H9 (cell line): Measurements from ENCODE around the gene TMC2. TPM values are rescaled to one million over a fixed set of nuclear protein-coding genes. Genes with fewer than 3 reads are reported as not detected.

Source experiments
- DNase-seq: peaks from one replicate; pipeline ENCODE4 v3.0.0-alpha.2; 2017
- H2AFZ ChIP-seq: one replicate; pipeline ENCODE4 v1.6.1; 2013; ENCODE audit warnings: mild to moderate bottlenecking, low read length, control low read depth, moderate library complexity
- H2AK5ac ChIP-seq: 2 replicates; pipeline ENCODE4 v1.6.1; 2013; ENCODE audit warnings: low read length, control low read depth, mixed read lengths; ENCODE audit not compliant: insufficient read length
- H2BK120ac ChIP-seq: one replicate; pipeline ENCODE4 v1.6.1; 2013; ENCODE audit warnings: low read depth, mild to moderate bottlenecking, low read length, control low read depth, inconsistent platforms; ENCODE audit not compliant: poor library complexity, severe bottlenecking
- H2BK12ac ChIP-seq: 2 replicates; pipeline ENCODE4 v1.6.1; 2013; ENCODE audit warnings: low read length, control low read depth, mixed read lengths, low read depth; ENCODE audit not compliant: insufficient read length
- H2BK15ac ChIP-seq: 2 replicates; pipeline ENCODE4 v1.6.1; 2013; ENCODE audit warnings: low read depth, low read length, control low read depth
- H2BK20ac ChIP-seq: one replicate; pipeline ENCODE4 v1.6.1; 2013; ENCODE audit warnings: low read depth, mild to moderate bottlenecking, low read length, control low read depth, inconsistent platforms; ENCODE audit not compliant: poor library complexity, severe bottlenecking
- H2BK5ac ChIP-seq: 2 replicates; pipeline ENCODE4 v1.6.1; 2013; ENCODE audit warnings: low read length, control low read depth, mixed read lengths; ENCODE audit not compliant: insufficient read length
- H3K14ac ChIP-seq: 2 replicates; pipeline ENCODE4 v1.6.1; 2013; ENCODE audit warnings: low read length, control low read depth; ENCODE audit not compliant: insufficient read depth
- H3K18ac ChIP-seq: 2 replicates; pipeline ENCODE4 v1.6.1; 2013; ENCODE audit warnings: low read depth, mild to moderate bottlenecking, mixed read lengths, low read length, control low read depth; ENCODE audit not compliant: insufficient read length
- H3K23ac ChIP-seq: 2 replicates; pipeline ENCODE4 v1.6.1; 2013; ENCODE audit warnings: low read length, control low read depth, mixed read lengths, low read depth; ENCODE audit not compliant: insufficient read length
- H3K23me2 ChIP-seq: 2 replicates; pipeline ENCODE4 v1.6.1; 2013; ENCODE audit warnings: low read depth, mild to moderate bottlenecking, mixed read lengths, low read length, control low read depth; ENCODE audit not compliant: insufficient read length, poor library complexity, severe bottlenecking
- H3K27ac ChIP-seq: 2 replicates; pipeline ENCODE4 v1.5.1; 2013; ENCODE audit warnings: low read length, control low read depth, mixed read lengths, low read depth; ENCODE audit not compliant: insufficient read length
- H3K27me3 ChIP-seq: 2 replicates; pipeline ENCODE4 v1.6.1; 2013; ENCODE audit warnings: low read length, control low read depth, inconsistent platforms; ENCODE audit not compliant: insufficient read depth
- H3K4ac ChIP-seq: 2 replicates; pipeline ENCODE4 v1.6.1; 2013; ENCODE audit warnings: low read depth, mild to moderate bottlenecking, control low read depth, inconsistent platforms, low read length, moderate library complexity
- H3K4me1 ChIP-seq: 2 replicates; pipeline ENCODE4 v1.6.1; 2013; ENCODE audit warnings: low read length, control low read depth, inconsistent platforms; ENCODE audit not compliant: insufficient read depth
- H3K4me2 ChIP-seq: 2 replicates; pipeline ENCODE4 v1.6.1; 2013; ENCODE audit warnings: low read length, control low read depth, mixed read lengths; ENCODE audit not compliant: insufficient read length, insufficient read depth
- H3K56ac ChIP-seq: 2 replicates; pipeline ENCODE4 v1.6.1; 2013; ENCODE audit warnings: low read depth, mild to moderate bottlenecking, mixed read lengths, low read length, control low read depth; ENCODE audit not compliant: insufficient read length
- H3K79me1 ChIP-seq: 2 replicates; pipeline ENCODE4 v1.6.1; 2013; ENCODE audit warnings: low read depth, mild to moderate bottlenecking, moderate library complexity, low read length, control low read depth, inconsistent platforms; ENCODE audit not compliant: insufficient read depth, poor library complexity, severe bottlenecking
- H3K79me2 ChIP-seq: 2 replicates; pipeline ENCODE4 v1.6.1; 2013; ENCODE audit warnings: low read length, control low read depth, inconsistent platforms; ENCODE audit not compliant: insufficient read depth
- H3K9ac ChIP-seq: 2 replicates; pipeline ENCODE4 v1.6.1; 2013; ENCODE audit warnings: low read length, control low read depth, mixed read lengths; ENCODE audit not compliant: insufficient read length; ENCODE audit errors: extremely low read depth
- H3K9me3 ChIP-seq: one replicate; pipeline ENCODE4 v1.6.1; 2013; ENCODE audit warnings: low read depth, low read length, inconsistent platforms; ENCODE audit not compliant: control insufficient read depth
- H3T11ph ChIP-seq: one replicate; pipeline ENCODE4 v1.6.1; 2013; ENCODE audit warnings: mild to moderate bottlenecking, low read length, control low read depth, inconsistent platforms
- H4K20me1 ChIP-seq: one replicate; pipeline ENCODE4 v1.6.1; 2013; ENCODE audit not compliant: control insufficient read depth, insufficient read length, insufficient read depth
- H4K5ac ChIP-seq: 2 replicates; pipeline ENCODE4 v1.6.1; 2013; ENCODE audit warnings: low read depth, mild to moderate bottlenecking, mixed read lengths, low read length, control low read depth; ENCODE audit not compliant: insufficient read length
- H4K8ac ChIP-seq: replicated peaks from 2 replicates; pipeline ENCODE4 v1.6.1; 2013; ENCODE audit warnings: low read length, control low read depth, mixed read lengths, low read depth; ENCODE audit not compliant: insufficient read length
- H4K91ac ChIP-seq: 2 replicates; pipeline ENCODE4 v1.6.1; 2013; ENCODE audit warnings: low read depth, mild to moderate bottlenecking, moderate library complexity, mixed read lengths, low read length, control low read depth; ENCODE audit not compliant: insufficient read length
- H3K27ac Mint-ChIP-seq, 3 experiments: 2 replicates in 2 of 3; 3 replicates in 1 of 3; pipeline ENCODE4 v1.8.0; 2020 to 2021; ENCODE audit warnings: mixed read lengths in 3 of 3, mild to moderate bottlenecking in 1 of 3, moderate library complexity in 1 of 3
- H3K27me3 Mint-ChIP-seq: 2 replicates; pipeline ENCODE4 v1.8.0; 2021; ENCODE audit warnings: low read depth, mild to moderate bottlenecking, moderate library complexity, mixed read lengths
- H3K36me3 Mint-ChIP-seq, 3 experiments: 2 replicates in 2 of 3; 3 replicates in 1 of 3; pipeline ENCODE4 v1.8.0; 2020 to 2021; ENCODE audit warnings: low read depth in 3 of 3, mixed read lengths in 3 of 3; ENCODE audit not compliant: insufficient read depth in 1 of 3
- H3K4me1 Mint-ChIP-seq, 2 experiments: 2 replicates each; pipeline ENCODE4 v1.8.0; 2020; ENCODE audit warnings: mixed read lengths in 2 of 2
- H3K4me3 Mint-ChIP-seq, 2 experiments: 2 replicates in 1 of 2; 3 replicates in 1 of 2; pipeline ENCODE4 v1.8.0; 2020 to 2021; ENCODE audit warnings: mild to moderate bottlenecking in 2 of 2, mixed read lengths in 2 of 2, moderate library complexity in 1 of 2
- H3K9me3 Mint-ChIP-seq, 2 experiments: 2 replicates in 1 of 2; 3 replicates in 1 of 2; pipeline ENCODE4 v1.8.0; 2020; ENCODE audit warnings: mild to moderate bottlenecking in 2 of 2, mixed read lengths in 2 of 2, moderate library complexity in 1 of 2
- CTCF ChIP-seq: fragments of 200-600 bp; sonication (generic); conservative IDR thresholded peaks from 3 replicates; pipeline ENCODE4 v1.8.0; 2021; ENCODE audit warnings: antibody characterized with exemption, mild to moderate bottlenecking
- WGBS: extraction: QIAGEN DNeasy Blood & Tissue Kit; methylation state at CpG from one replicate; pipeline ENCODE4 v1.1.7; 2013; ENCODE audit warnings: missing lambda C conversion rate, low lambda C conversion rate, mixed read lengths; ENCODE audit not compliant: insufficient read length; ENCODE audit errors: extremely low coverage; 5-methylcytosine and 5-hydroxymethylcytosine counted together
- total RNA-seq: library from RNA; stranded (reverse); gene quantifications from 2 replicates; pipeline ENCODE4 v1.2.1, GENCODE V29; 2021

Gene TMC2
- total RNA-seq, 1 experiment from 2014 or later, result not detected

- Histone ChIP-seq H3K9me3 (no peaks in the 10 kb centered on the region), H3K14ac (no peak overlapping the region), H2BK5ac (no peak overlapping the region), H4K8ac (no peak overlapping the region), H2BK15ac (no peak overlapping the region), H3K79me2 (no peaks in the 10 kb centered on the region), H3K4ac (no peak overlapping the region), H2AFZ (no peak overlapping the region), H4K91ac (no peak overlapping the region), H3K79me1 (no peaks in the 10 kb centered on the region), H3T11ph (no peak overlapping the region), H3K4me2 (no peak overlapping the region), H4K5ac (no peak overlapping the region), H2BK120ac (no peak overlapping the region), H3K27ac (no peak overlapping the region), H3K9ac (no peak overlapping the region), H2BK12ac (no peak overlapping the region), H3K18ac (no peak overlapping the region), H3K27me3 (no peaks in the 10 kb centered on the region), H3K4me1 (no peaks in the 10 kb centered on the region), H2AK5ac (no peak overlapping the region), H3K23ac (no peak overlapping the region), H2BK20ac (no peak overlapping the region), H4K20me1 (no peaks in the 10 kb centered on the region), H3K23me2 (no peaks in the 10 kb centered on the region), H3K56ac (no peak overlapping the region)
- Mint-ChIP-seq H3K36me3 (no peaks in the 10 kb centered on the region), H3K4me3 (no peak overlapping the region), H3K9me3 (no peaks in the 10 kb centered on the region), H3K4me1 (peaks cover 13 to 22% of the 10 kb centered on the region in 2 experiments), H3K27ac (no peak overlapping the region), H3K27me3 (peaks cover 77% of the 10 kb centered on the region)
- no peak for DNase-seq
- no CpG with 5 or more reads among the region's 5 CpGs for WGBS
- TF ChIP-seq CTCF, result no peak
Observed at GRCh38 chr20:2537101-2537500, 728 bp downstream of the TMC2 start.
